Thoracic aorta (tissue), 2 donors: Measurements from ENCODE around the gene LRRN2. TPM values are rescaled to one million over a fixed set of nuclear protein-coding genes. Genes with fewer than 3 reads are reported as not detected.

Source experiments
- ATAC-seq: fragments of 150-250 bp; one replicate; pipeline ENCODE4 v1.8.0; 2017; ENCODE audit warnings: low read depth; ENCODE audit not compliant: insufficient number of reproducible peaks, low FRiP score
- DNase-seq: peaks from one replicate; pipeline ENCODE4 v3.0.0-alpha.2; 2020; ENCODE audit warnings: low spot score
- H3K27ac ChIP-seq, 2 donors: fragments of 200-600 bp; sonication (generic); 1 replicate in 1 of 2; 2 replicates in 1 of 2; pipeline ENCODE4 v1.5.1; 2016; ENCODE audit warnings: mild to moderate bottlenecking in 2 of 2, moderate library complexity in 2 of 2
- H3K27me3 ChIP-seq: fragments of 200-600 bp; sonication (generic); replicated peaks from 2 replicates; pipeline ENCODE4 v1.6.0; 2016; ENCODE audit warnings: mild to moderate bottlenecking; ENCODE audit not compliant: insufficient read depth
- H3K36me3 ChIP-seq: fragments of 200-600 bp; sonication (generic); one replicate; pipeline ENCODE4 v1.5.1; 2016
- H3K4me1 ChIP-seq, 2 donors: fragments of 200-600 bp; sonication (generic); 1 replicate in 1 of 2; 2 replicates in 1 of 2; pipeline versions ENCODE4 v1.5.1 to v1.6.0; 2016; ENCODE audit warnings: low read depth in 2 of 2, mild to moderate bottlenecking in 1 of 2; ENCODE audit not compliant: control insufficient read depth in 1 of 2
- H3K4me3 ChIP-seq: fragments of 200-600 bp; sonication (generic); 2 replicates; pipeline ENCODE4 v1.5.1; 2016; ENCODE audit warnings: mild to moderate bottlenecking
- H3K9me3 ChIP-seq: fragments of 200-600 bp; sonication (generic); 2 replicates; pipeline ENCODE4 v1.5.1; 2016
- total RNA-seq, 2 donors: library from RNA; depleted of rRNA; stranded (reverse); fragments of >200 nt; gene quantifications; one replicate each; pipeline versions ENCODE4 v1.1.0 to v1.2.3, GENCODE V29; 2016
- TF ChIP-seq, protein P1 (sequence below): fragments of 200-600 bp; sonication (generic); IDR thresholded peaks from one replicate; pipeline ENCODE4 v1.5.1; 2019; ENCODE audit warnings: antibody characterized with exemption

LRRN2 gene
- total RNA-seq, 2 donors from 2014 or later, result 0.63 to 0.81 TPM

GRCh38 chr1:204616641-204617040 lies 68.9 kb downstream of the LRRN2 start:
- ATAC-seq, result no peak
- no peaks in the 10 kb centered on the region for H3K27me3 ChIP-seq

GRCh38 chr1:204615881-204616280 lies 69.7 kb downstream of the LRRN2 start:
- Histone ChIP-seq H3K4me1 (no peaks in the 10 kb centered on the region), H3K27ac (no peak overlapping the region), H3K27me3 (no peaks in the 10 kb centered on the region), H3K9me3 (no peaks in the 10 kb centered on the region), H3K4me3 (no peak overlapping the region), H3K36me3 (no peaks in the 10 kb centered on the region)
- ATAC-seq (no peak), DNase-seq (no peak)
- TF ChIP-seq, protein P1, sequence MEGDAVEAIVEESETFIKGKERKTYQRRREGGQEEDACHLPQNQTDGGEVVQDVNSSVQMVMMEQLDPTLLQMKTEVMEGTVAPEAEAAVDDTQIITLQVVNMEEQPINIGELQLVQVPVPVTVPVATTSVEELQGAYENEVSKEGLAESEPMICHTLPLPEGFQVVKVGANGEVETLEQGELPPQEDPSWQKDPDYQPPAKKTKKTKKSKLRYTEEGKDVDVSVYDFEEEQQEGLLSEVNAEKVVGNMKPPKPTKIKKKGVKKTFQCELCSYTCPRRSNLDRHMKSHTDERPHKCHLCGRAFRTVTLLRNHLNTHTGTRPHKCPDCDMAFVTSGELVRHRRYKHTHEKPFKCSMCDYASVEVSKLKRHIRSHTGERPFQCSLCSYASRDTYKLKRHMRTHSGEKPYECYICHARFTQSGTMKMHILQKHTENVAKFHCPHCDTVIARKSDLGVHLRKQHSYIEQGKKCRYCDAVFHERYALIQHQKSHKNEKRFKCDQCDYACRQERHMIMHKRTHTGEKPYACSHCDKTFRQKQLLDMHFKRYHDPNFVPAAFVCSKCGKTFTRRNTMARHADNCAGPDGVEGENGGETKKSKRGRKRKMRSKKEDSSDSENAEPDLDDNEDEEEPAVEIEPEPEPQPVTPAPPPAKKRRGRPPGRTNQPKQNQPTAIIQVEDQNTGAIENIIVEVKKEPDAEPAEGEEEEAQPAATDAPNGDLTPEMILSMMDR, result no peak

More at GRCh38 chr1:204616641-204617040, 68.9 kb downstream of the LRRN2 start:
- no peak overlapping the region for H3K27ac ChIP-seq
- H3K4me1 ChIP-seq, result no peaks in the 10 kb centered on the region
- no peaks in the 10 kb centered on the region for H3K36me3 ChIP-seq
- DNase-seq, result no peak
- H3K9me3 ChIP-seq, result no peaks in the 10 kb centered on the region
- H3K4me3 ChIP-seq, result no peak overlapping the region
- TF ChIP-seq, protein P1, result no peak

GRCh38 chr1:204613636-204614035 lies 71.9 kb downstream of the LRRN2 start:
- DNase-seq (no peak), ATAC-seq (no peak)
- TF ChIP-seq, protein P1, result no peak
- Histone ChIP-seq H3K4me1 (no peaks in the 10 kb centered on the region), H3K4me3 (no peak overlapping the region), H3K9me3 (no peaks in the 10 kb centered on the region), H3K36me3 (no peaks in the 10 kb centered on the region), H3K27ac (no peak overlapping the region), H3K27me3 (no peaks in the 10 kb centered on the region)

DNA sequence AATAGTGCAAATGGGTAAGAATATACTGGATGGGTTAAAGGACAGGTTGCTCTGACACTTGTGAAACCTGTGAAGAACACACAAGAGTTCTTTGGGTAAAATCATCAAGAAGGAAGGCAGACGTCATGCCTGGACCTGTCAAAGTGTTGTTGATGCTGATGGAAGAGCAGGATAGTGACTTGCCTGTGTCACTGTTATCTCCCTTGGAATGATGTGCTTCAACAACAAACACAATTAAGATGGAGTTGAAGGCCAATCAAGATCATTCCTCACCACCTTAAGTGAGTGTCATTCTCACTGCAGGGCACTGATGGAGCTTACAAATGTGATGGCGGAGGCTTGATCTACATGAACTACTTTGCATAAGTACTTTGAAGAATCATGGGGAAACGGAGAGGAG lies 73.2 kb downstream of the LRRN2 start:
- DNase-seq (no peak), ATAC-seq (no peak)
- Histone ChIP-seq H3K4me3 (no peak overlapping the region), H3K36me3 (no peaks in the 10 kb centered on the region), H3K27ac (no peak overlapping the region), H3K27me3 (no peaks in the 10 kb centered on the region), H3K4me1 (no peaks in the 10 kb centered on the region), H3K9me3 (no peaks in the 10 kb centered on the region)
- TF ChIP-seq, protein P1, result no peak

- H3K27ac ChIP-seq, result no peak overlapping the region
- H3K9me3 ChIP-seq, result no peaks in the 10 kb centered on the region
- no peaks in the 10 kb centered on the region for H3K27me3 ChIP-seq
- no peaks in the 10 kb centered on the region for H3K4me1 ChIP-seq
- DNase-seq, result no peak
- TF ChIP-seq, protein P1, result no peak
- H3K4me3 ChIP-seq, result no peak overlapping the region
- no peaks in the 10 kb centered on the region for H3K36me3 ChIP-seq
- ATAC-seq, result no peak
These were observed 74.5 kb downstream of the LRRN2 start for GRCh38 chr1:204611036-204611435.
